HG03342 (cell line): ENCODE measurements around the gene RNGTT.
"Not testable (repeated sequence)": the region's sequence is repeated elsewhere in the genome, so short reads cannot be mapped to it uniquely, and the experiment has no call there.

ENCODE experiments used
- ATAC-seq: cut with Tn5 transposase; IDR thresholded peaks from one replicate; pipeline ENCODE4 v1.9.1; 2021; ENCODE audit warnings: mild to moderate bottlenecking, moderate library complexity; ENCODE audit not compliant: unreplicated experiment

The RNGTT gene

DNA sequence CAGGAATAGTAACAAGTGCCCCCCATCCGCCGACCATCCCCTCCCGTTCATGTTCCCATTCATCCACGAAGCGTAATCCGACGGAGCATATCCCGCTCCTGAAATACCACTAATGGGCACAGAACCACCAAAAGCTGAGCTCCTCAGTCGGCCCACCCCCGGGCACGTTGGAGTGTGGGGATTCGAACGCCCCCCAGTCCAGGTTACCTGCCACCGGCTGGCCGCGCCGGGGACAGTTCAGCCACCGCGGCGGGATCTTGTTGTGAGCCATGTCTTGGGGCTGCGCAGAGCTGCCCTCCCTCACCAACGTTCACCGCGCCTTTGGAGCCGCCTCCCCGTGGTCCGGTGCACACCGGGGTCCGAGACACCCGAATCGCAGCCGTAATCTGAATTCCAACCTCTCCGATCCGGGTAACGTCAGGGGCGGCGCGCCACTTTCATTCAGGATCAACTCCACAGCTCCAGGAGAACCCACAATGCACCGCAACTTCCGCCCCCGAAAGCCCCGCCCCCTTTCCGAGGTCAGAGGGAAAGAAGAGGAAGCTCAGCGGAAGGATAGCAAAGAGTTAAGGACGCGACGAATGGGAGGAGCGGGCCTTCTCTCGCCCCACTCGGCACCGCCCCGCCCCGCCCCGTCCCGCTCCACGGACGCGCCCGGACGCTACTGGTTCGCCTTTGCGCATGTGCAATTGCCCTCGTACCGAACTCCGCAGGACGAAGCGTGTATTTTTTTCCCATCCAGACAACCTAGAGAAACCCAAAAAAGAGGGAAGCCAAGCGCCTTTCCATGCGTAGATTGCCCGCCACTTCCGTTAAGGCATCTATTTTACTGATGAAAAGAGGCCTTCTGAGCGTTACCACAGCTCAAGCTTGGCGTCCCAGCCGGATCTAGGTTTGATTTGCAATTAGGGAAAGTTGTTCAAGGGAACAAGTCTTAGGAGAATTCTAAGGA is at the start of gene RNGTT:
Gene RNGTT (minus strand): TSS at position 480 of the 952 bp plus-strand sequence. CDS start 209 bp downstream, at position 271.
- peak; percentile 98 for ATAC-seq

DNA sequence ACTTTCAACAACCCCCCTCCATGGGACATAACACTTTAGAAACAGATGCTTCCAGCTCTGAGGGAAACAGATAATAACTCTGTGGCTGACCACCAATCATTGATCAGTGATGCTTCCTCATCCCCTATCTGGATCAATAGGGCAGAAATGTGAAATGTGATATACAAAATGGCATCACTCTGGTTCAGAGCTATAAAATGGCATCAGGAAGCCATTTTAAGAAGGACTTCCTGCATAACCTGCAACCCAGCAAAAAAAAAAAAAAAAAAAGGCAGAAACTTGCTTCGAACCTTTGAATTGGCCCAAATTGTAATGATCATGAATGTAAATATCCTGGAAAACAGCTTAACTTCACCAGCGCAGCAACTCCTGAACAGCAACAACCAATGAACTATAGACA is 48.0 kb upstream of the RNGTT start:
- ATAC-seq, result no peak

DNA sequence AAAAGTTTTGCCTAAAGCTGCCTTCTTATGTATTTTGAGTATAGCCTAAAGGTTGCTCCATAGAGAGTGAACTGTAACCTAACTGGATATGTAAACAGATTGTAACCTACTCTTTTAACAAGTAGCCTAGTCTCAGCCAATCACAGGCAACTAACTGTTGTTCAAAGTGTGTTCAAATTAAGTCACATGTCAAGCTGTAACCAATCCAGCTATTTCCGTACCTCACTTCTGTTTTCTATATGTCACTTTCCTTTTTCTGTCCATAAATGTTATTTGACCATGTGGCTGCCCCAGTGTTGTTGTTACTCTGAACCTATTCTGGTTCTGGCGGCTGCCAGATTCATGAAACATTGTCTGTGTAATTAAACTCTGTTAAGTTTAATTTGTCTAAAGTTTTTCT is 47.4 kb upstream of the RNGTT start:
- no peak for ATAC-seq

DNA sequence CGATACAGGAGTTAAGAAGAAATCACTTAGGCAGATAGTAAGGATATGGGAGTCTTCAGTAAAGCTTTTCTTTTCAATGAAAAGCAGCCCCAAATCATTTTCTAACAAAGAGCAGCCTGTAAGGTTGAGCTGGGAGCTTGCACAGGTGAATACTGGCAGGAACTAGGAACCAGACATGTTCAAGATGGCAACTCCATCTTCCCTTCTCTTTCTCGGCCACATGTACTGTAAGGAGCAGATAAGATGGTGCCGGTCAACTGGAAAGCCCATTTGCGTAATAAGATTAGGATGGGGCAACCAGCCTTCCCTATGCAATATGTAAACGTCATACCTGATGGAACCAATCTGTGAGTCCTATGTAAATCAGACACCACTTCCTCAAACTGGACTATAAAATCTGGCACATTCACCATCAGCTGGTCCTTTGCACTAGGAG is 46.2 kb upstream of the RNGTT start:
- no peak for ATAC-seq

DNA sequence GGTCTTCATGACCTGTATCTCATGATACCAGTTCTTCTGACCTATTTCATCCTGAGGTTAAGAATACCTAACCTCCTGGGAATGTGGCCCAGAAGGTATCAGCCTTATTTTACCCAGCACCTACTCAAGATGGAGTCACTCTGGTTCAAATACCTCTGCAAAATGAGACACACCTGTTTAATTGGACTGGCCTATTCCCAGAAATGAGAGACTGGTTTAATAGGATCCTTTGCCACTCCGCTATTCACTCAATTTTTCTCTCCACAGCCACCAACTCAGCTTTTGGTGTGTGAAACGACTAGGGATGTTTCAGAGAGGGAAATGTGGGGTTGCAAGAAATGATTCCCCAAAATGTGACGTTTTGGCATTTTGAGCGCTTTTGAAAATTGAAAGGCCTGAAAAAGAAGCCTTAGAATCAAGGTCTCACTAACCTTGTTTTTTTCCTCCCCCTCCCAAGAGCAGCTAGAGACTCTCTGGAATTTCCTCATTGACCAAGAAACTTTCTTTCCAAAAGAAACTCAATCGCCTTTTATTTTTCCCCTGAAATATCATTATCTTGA is 45.5 kb upstream of the RNGTT start:
- ATAC-seq, result no peak

- no peak for ATAC-seq
Observed at GRCh38 chr6:89008001-89008814, 44.8 kb upstream of the RNGTT start.

GRCh38 chr6:89007209-89008000 is 44.0 kb upstream of the RNGTT start:
- no peak for ATAC-seq

GRCh38 chr6:89002523-89002922 is 39.1 kb upstream of the RNGTT start:
- ATAC-seq, result no peak

DNA sequence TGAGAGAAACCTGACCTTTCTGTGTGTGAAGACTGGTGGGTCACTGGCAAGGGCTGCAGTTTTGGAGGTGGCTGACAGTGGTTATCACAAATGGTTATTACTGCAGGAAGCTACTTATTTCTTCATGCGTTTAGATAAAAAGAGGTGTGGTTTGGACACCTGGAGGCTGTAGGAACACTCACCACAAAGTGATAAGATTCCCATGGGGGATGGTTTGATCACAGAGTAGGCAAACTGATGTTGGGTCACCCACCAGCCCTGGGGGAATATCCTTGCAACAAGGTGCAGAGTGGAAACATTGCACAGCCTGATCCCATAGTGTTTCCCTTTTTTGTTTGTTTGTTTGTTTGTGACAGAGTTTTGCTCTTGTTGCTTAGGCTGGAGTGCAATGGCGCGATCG is 33.9 kb upstream of the RNGTT start:
- no peak for ATAC-seq

DNA sequence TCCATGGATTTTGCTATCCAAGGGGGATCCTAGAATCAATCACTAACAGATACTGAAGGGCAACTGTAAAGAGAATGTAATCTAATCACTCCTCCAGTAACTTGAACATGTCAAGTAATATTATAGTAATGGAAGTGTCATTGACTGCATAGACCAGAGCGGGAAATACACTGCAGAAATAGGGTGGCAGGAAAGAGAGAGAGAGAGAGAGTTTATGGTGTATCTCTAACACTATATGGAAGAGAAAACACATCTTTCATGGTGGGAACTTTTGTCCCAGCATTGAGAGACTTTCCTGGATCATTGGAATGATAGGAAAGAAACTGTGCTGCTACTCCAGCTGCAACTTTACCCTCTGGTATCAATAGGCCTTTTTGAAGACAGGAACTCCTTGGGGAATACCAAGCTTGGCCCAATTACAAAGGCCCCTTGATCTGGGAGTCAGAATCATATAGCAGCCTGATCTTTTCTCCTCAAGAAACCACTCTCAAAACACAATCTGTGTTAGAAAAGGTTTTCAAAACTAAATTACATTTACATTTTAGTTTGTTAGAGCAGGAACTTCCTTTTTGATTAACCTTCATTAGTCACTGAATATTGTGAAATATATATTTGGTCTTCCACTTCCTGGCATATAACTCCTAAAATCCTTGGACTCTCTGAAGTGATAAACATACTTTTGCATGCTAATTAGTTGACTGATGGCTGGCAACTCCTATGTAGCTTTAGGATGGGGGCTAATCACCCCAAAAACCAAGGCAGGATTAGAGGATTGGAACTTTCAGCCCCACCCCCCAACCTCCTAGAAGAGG is 29.5 kb upstream of the RNGTT start:
- no peak for ATAC-seq

DNA sequence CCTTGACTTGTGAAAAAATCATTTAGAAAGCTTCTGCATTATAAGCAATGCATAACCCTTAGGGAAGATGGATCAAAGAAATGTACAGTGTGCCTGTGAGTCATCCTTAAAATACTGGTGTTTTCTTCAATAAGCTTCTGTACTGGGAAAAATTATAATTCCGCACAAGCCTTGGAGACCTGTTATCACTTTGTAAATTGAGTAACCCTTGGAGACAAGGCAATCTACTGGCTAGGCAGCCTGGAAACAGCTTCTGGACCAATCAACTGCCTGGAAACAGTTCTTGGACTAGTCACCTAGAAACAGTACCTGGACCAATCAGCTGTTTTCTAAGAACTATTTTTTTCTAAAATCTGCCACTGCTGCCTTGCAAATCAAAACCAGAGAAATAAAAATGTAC is 25.8 kb upstream of the RNGTT start:
- ATAC-seq, result no peak

- no peak for ATAC-seq
Observed at GRCh38 chr6:88987922-88988321, 24.5 kb upstream of the RNGTT start.

DNA sequence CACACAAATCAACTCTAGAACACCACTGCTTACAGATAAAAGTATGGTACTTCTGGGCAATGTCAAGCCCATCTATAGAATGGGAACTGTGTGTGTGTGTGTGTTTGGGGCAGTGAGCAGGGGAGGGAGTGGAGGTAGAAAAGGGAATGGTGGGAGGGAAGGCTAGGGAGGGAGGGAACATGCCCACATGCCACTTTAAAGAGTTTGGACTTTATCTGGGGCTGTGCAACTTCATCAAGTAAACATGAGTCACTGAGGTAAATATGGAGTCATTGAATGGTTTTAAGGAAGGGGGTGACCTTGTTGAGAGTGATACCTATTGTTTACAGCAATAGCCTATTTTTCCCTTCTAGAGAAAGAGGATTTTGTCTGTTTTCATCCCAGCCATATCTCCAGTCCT is 22.5 kb upstream of the RNGTT start:
- ATAC-seq, result no peak

- ATAC-seq, result no peak
Observed at GRCh38 chr6:88984606-88985005, 21.2 kb upstream of the RNGTT start.

GRCh38 chr6:88984152-88984551 is 20.7 kb upstream of the RNGTT start:
- ATAC-seq, result no peak

- no peak for ATAC-seq
Observed at GRCh38 chr6:88983532-88983931, 20.1 kb upstream of the RNGTT start.

- ATAC-seq, result not testable (repeated sequence)
Observed at GRCh38 chr6:88983129-88983528, 19.7 kb upstream of the RNGTT start.

DNA sequence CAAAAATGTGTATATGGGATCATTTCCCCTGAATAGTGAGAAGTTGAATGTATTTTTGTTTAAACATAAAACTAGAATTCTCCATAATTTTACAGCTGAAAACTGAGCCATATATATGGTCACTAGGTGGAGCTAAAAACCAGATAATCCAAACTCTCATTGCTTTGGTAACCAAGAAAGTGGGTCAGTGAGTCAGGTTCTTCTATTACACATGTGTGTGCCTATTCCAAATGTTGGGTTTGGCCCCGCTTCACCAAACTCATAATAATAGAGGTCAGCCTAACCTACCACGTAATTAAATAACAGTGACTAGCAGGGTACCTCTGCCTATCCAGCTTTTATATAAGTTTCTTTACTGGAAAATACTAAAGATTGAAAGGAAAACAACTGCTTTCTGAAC is 19.3 kb upstream of the RNGTT start:
- peak; percentile 56 for ATAC-seq

DNA sequence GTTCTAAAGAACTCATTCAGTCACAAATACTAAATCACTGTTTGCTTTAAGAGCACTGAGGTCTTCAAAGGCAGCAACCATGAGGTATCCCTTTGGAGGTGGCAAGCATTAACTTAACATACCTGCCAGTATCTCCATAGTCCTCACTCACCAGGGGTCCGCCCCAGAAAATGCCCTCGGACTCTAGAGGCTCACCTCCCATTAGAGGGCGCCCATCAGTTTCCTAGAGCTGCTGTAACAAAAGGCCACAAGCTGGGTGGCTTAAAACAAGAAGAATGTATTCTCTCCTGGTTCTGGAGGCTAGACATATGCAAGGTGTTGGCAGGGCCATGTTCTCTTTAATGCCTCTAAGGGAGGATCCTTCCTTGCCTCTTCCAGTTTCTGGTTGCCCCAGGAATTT is 12.0 kb upstream of the RNGTT start:
- no peak for ATAC-seq
